Measurements from ENCODE around the gene CEP85L.

DNA sequence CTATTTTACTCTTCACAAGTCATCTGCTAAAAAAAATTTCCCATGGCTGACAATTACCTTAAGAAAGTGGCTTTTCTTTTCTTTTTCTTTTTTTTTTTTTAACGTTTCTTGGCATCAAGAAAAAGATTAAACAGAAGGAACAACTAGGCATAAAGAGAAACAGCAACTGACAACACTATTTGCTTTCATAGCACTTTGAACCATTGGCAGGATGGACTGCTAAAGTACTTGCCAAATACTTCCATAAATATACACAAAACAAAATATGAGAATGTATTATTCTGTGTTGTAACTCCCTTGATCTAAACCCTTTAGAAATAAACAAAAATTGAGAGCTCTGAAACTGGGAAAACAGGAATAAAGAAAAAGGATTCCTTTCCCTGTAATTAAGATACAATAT lies 123.3 kb downstream of the CEP85L start:
- TF ChIP-seq, protein P1, sequence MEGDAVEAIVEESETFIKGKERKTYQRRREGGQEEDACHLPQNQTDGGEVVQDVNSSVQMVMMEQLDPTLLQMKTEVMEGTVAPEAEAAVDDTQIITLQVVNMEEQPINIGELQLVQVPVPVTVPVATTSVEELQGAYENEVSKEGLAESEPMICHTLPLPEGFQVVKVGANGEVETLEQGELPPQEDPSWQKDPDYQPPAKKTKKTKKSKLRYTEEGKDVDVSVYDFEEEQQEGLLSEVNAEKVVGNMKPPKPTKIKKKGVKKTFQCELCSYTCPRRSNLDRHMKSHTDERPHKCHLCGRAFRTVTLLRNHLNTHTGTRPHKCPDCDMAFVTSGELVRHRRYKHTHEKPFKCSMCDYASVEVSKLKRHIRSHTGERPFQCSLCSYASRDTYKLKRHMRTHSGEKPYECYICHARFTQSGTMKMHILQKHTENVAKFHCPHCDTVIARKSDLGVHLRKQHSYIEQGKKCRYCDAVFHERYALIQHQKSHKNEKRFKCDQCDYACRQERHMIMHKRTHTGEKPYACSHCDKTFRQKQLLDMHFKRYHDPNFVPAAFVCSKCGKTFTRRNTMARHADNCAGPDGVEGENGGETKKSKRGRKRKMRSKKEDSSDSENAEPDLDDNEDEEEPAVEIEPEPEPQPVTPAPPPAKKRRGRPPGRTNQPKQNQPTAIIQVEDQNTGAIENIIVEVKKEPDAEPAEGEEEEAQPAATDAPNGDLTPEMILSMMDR (IDR thresholded peaks at IDR 0.05; ENCODE audit: borderline replicate concordance, extremely low read depth, low read length, poor library complexity, severe bottlenecking) = no peak
- TF ChIP-seq EZH2 (IDR thresholded peaks at IDR 0.05; ENCODE audit: borderline replicate concordance, low read depth, low read length, severe bottlenecking) = no peak
